Hepatocyte (in vitro differentiated cells): ENCODE measurements around the gene NEMP1. TPM values are rescaled to one million over a fixed set of nuclear protein-coding genes. Genes with fewer than 3 reads are reported as not detected.

Experiments used
- DNase-seq: peaks from one replicate; pipeline ENCODE4 v3.0.0-alpha.2; 2016; ENCODE audit warnings: low spot score
- H2AFZ ChIP-seq: fragments of 200-600 bp; sonication (generic); 2 replicates; pipeline ENCODE4 v1.6.0; 2016; ENCODE audit warnings: antibody characterized with exemption, mild to moderate bottlenecking
- H3K27ac ChIP-seq: fragments of 200-600 bp; sonication (generic); 2 replicates; pipeline ENCODE4 v1.5.1; 2016; ENCODE audit warnings: mild to moderate bottlenecking
- H3K27me3 ChIP-seq: fragments of 200-600 bp; sonication (generic); 2 replicates; pipeline ENCODE4 v1.6.1; 2016
- H3K36me3 ChIP-seq: fragments of 200-600 bp; sonication (generic); replicated peaks from 2 replicates; pipeline ENCODE4 v1.5.1; 2016; ENCODE audit warnings: low read depth; ENCODE audit not compliant: insufficient read depth
- H3K4me1 ChIP-seq: fragments of 200-600 bp; sonication (generic); 2 replicates; pipeline ENCODE4 v1.5.1; 2016; ENCODE audit warnings: mild to moderate bottlenecking, moderate library complexity; ENCODE audit not compliant: insufficient read depth
- H3K4me2 ChIP-seq: fragments of 200-600 bp; sonication (generic); 2 replicates; pipeline ENCODE4 v1.6.0; 2016
- H3K4me3 ChIP-seq: fragments of 200-600 bp; sonication (generic); 2 replicates; pipeline ENCODE4 v1.5.1; 2016; ENCODE audit warnings: mild to moderate bottlenecking
- H3K79me2 ChIP-seq: fragments of 200-600 bp; sonication (generic); 2 replicates; pipeline ENCODE4 v1.6.0; 2017; ENCODE audit warnings: mild to moderate bottlenecking
- H3K9me2 ChIP-seq: fragments of 200-600 bp; sonication (generic); replicated peaks from 2 replicates; pipeline ENCODE4 v1.6.0; 2017; ENCODE audit warnings: mild to moderate bottlenecking; ENCODE audit not compliant: insufficient read depth
- H3K9me3 ChIP-seq: fragments of 200-600 bp; sonication (generic); 2 replicates; pipeline ENCODE4 v1.5.1; 2016; ENCODE audit warnings: low read depth, mild to moderate bottlenecking
- H4K20me1 ChIP-seq: fragments of 200-600 bp; sonication (generic); 2 replicates; pipeline ENCODE4 v1.6.0; 2016; ENCODE audit warnings: mild to moderate bottlenecking; ENCODE audit not compliant: insufficient read depth, poor library complexity, severe bottlenecking
- CTCF ChIP-seq: fragments of 200-600 bp; sonication (generic); IDR thresholded peaks from 2 replicates; pipeline ENCODE4 v1.5.1; 2016; ENCODE audit warnings: antibody characterized with exemption, mild to moderate bottlenecking; ENCODE audit not compliant: poor library complexity
- EZH2 ChIP-seq: fragments of 200-600 bp; sonication (generic); IDR thresholded peaks from 2 replicates; pipeline ENCODE4 v1.6.1; 2016; ENCODE audit warnings: antibody characterized with exemption, mild to moderate bottlenecking, borderline replicate concordance
- EZH2phosphoT487 ChIP-seq: fragments of 200-600 bp; sonication (generic); IDR thresholded peaks from one replicate; pipeline ENCODE4 v1.6.1; 2018; ENCODE audit warnings: antibody characterized with exemption, mild to moderate bottlenecking, low read depth, moderate library complexity; ENCODE audit not compliant: unreplicated experiment, severe bottlenecking
- WGBS: methylation state at CpG from one replicate; pipeline ENCODE4 v1.1.6; 2016; ENCODE audit warnings: low lambda C conversion rate; ENCODE audit errors: missing lambda C conversion rate; 5-methylcytosine and 5-hydroxymethylcytosine counted together
- polyA plus RNA-seq: library from polyadenylated mRNA; unstranded; fragments of >200 nt; fragmentation: Nextera tagmentation; extraction: Ambion mirVana; gene quantifications from 2 replicates; pipeline ENCODE4 v1.2.1, GENCODE V29; 2016
- total RNA-seq: library from RNA; depleted of rRNA; stranded (reverse); fragments of >200 nt; gene quantifications from 2 replicates; pipeline ENCODE4 v1.2.3, GENCODE V29; 2014

NEMP1 gene
- total and polyA plus RNA-seq, 2 experiments from 2014 or later = 6.2 to 9.3 TPM

- no peak overlapping the region for H3K27ac ChIP-seq
- H3K27me3 ChIP-seq = no peaks in the 10 kb centered on the region
- no peaks in the 10 kb centered on the region for H3K9me2 ChIP-seq
- no peak for DNase-seq
- no peak overlapping the region for H3K4me2 ChIP-seq
- 48% methylated on average over 3 of the region's 3 CpGs for WGBS
- H2AFZ ChIP-seq = no peak overlapping the region
- no peaks in the 10 kb centered on the region for H3K4me1 ChIP-seq
- TF ChIP-seq CTCF (no peak), EZH2phosphoT487 (no peak), EZH2 (no peak)
- H3K4me3 ChIP-seq = no peak overlapping the region
- H3K79me2 ChIP-seq = no peaks in the 10 kb centered on the region
- H3K36me3 ChIP-seq = no peaks in the 10 kb centered on the region
- H3K9me3 ChIP-seq = no peaks in the 10 kb centered on the region
- H4K20me1 ChIP-seq = no peaks in the 10 kb centered on the region
Measured at GRCh38 chr12:57037264-57037663, 41.3 kb downstream of the NEMP1 start.

- H3K9me2 ChIP-seq = no peaks in the 10 kb centered on the region
- 85% methylated on average over 3 of the region's 3 CpGs for WGBS
- no peaks in the 10 kb centered on the region for H3K27me3 ChIP-seq
- H3K27ac ChIP-seq = no peak overlapping the region
- H3K79me2 ChIP-seq = no peaks in the 10 kb centered on the region
- no peak overlapping the region for H2AFZ ChIP-seq
- H3K4me2 ChIP-seq = no peak overlapping the region
- no peaks in the 10 kb centered on the region for H3K4me1 ChIP-seq
- H3K4me3 ChIP-seq = no peak overlapping the region
- no peaks in the 10 kb centered on the region for H3K9me3 ChIP-seq
- H4K20me1 ChIP-seq = no peaks in the 10 kb centered on the region
- no peaks in the 10 kb centered on the region for H3K36me3 ChIP-seq
- TF ChIP-seq CTCF (no peak), EZH2 (no peak), EZH2phosphoT487 (no peak)
- no peak for DNase-seq
Measured at GRCh38 chr12:57033431-57033830, 45.2 kb downstream of the NEMP1 start.

- no peak for TF ChIP-seq EZH2phosphoT487
- TF ChIP-seq CTCF = no peak
- no peak for TF ChIP-seq EZH2
- Histone ChIP-seq H3K9me2 (no peaks in the 10 kb centered on the region), H4K20me1 (no peaks in the 10 kb centered on the region), H3K27me3 (no peaks in the 10 kb centered on the region), H3K4me1 (no peaks in the 10 kb centered on the region), H3K4me2 (no peak overlapping the region), H3K79me2 (no peaks in the 10 kb centered on the region), H3K36me3 (no peaks in the 10 kb centered on the region), H3K4me3 (no peak overlapping the region), H3K9me3 (no peaks in the 10 kb centered on the region), H2AFZ (no peak overlapping the region), H3K27ac (no peak overlapping the region)
- DNase-seq = no peak
- 84% methylated on average over 7 of the region's 7 CpGs for WGBS
Measured at GRCh38 chr12:57031789-57032188, 46.8 kb downstream of the NEMP1 start.

- H3K27ac ChIP-seq = no peak overlapping the region
- no peaks in the 10 kb centered on the region for H3K9me2 ChIP-seq
- H3K4me2 ChIP-seq = no peak overlapping the region
- H3K9me3 ChIP-seq = no peaks in the 10 kb centered on the region
- no peaks in the 10 kb centered on the region for H3K79me2 ChIP-seq
- no peak for DNase-seq
- H3K27me3 ChIP-seq = no peaks in the 10 kb centered on the region
- H3K4me1 ChIP-seq = no peaks in the 10 kb centered on the region
- no peaks in the 10 kb centered on the region for H4K20me1 ChIP-seq
- no peak overlapping the region for H2AFZ ChIP-seq
- H3K4me3 ChIP-seq = no peak overlapping the region
- H3K36me3 ChIP-seq = no peaks in the 10 kb centered on the region
- TF ChIP-seq EZH2 = no peak
- no peak for TF ChIP-seq CTCF
- TF ChIP-seq EZH2phosphoT487 = no peak
- WGBS = 74% methylated on average over 2 of the region's 2 CpGs
Measured at GRCh38 chr12:57031138-57031725, 47.4 kb downstream of the NEMP1 start.
